Erythroblast (primary cell): Measurements from ENCODE around the gene GPA33.

Experiments
- GATA1 ChIP-seq: IDR thresholded peaks from 2 replicates; pipeline ENCODE4 v1.6.1; 2011; ENCODE audit warnings: low read depth, mild to moderate bottlenecking, control low read depth, low read length, moderate library complexity
- POLR2A ChIP-seq: IDR thresholded peaks from 2 replicates; pipeline ENCODE4 v1.6.1; 2011; ENCODE audit warnings: mild to moderate bottlenecking, low read length

DNA sequence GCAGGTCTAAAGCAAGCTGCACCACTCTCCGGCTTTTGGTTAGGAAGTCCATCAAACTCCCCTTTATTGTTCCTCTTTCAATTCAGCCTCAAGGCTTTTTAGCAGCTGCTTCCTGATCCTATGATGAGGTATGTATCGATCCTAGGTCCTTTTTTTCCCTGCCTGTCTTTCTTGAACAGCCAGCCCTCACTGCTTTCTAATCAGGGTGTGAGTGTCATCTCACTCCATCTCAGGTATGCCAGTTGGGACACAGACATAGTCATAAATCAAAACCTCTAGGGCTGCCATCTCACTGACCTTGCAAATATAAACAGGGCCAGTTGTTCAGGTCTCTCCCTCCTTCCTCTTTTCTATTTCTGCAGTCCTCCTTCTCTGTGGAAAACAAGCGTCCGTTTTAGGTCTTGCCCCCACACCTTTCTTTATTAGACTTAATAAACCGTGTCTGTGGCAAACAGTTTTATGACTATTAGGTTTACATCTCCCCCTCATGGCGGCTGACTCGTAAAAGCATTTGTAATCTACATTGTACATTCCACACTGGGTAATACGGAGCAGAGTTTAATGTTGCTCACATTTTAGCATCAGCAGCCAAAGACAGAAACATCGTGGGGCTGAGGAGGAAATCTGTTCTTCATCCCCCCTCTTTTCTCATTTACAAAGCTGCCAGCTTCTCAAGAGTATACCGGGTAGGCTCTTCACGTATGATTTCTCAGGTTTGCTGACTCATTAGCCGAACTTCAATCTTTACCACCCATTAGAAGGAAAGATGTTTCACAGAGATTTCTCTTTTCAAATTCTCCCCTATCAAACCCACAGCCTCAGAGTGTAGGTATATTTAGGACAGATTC, 15.3 kb upstream of the GPA33 start:
- TF ChIP-seq POLR2A (no peak), GATA1 (no peak)
